GM13976 (cell line): ENCODE results near the gene TLL2.

ENCODE experiments used
- DNase-seq: peaks from one replicate; pipeline ENCODE4 v3.0.0; 2012; ENCODE audit warnings: low spot score
- in situ Hi-C: fragments of 300-500 bp; cut with MboI; formaldehyde crosslinking; loops from one replicate; pipeline ENCODE4 v1.12.0; 2022; ENCODE audit warnings: low sequenced_read_pairs, mixed read lengths, inconsistent platforms; ENCODE audit not compliant: unreplicated experiment
- TF ChIP-seq, protein P1 (sequence below): IDR thresholded peaks from 2 replicates; pipeline ENCODE4 v1.5.1; 2012; ENCODE audit warnings: borderline replicate concordance, mild to moderate bottlenecking; ENCODE audit not compliant: insufficient read depth; ENCODE audit errors: extremely low read depth, missing control alignments, control extremely low read depth

The TLL2 gene

DNA sequence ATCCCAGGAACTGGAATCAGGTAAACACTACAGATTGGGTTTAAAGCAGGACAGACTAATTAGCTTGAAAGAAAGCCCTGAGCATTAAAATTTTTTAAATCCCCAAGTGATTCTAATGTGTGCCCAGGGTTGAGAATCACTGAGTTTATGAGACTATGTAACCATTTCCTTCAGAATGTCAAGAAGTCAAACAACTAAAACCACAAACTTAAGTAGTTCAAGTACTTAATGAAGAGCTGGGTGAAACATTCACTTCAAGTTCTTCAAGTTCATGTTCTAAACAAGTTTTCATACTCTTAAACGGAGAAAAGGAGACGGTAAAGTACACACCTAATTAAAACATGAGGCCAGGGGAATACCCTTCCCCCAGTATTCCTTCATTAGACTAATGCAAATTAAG is 28.2 kb upstream of the TLL2 start:
- DNase-seq: no peak
- TF ChIP-seq, protein P1, sequence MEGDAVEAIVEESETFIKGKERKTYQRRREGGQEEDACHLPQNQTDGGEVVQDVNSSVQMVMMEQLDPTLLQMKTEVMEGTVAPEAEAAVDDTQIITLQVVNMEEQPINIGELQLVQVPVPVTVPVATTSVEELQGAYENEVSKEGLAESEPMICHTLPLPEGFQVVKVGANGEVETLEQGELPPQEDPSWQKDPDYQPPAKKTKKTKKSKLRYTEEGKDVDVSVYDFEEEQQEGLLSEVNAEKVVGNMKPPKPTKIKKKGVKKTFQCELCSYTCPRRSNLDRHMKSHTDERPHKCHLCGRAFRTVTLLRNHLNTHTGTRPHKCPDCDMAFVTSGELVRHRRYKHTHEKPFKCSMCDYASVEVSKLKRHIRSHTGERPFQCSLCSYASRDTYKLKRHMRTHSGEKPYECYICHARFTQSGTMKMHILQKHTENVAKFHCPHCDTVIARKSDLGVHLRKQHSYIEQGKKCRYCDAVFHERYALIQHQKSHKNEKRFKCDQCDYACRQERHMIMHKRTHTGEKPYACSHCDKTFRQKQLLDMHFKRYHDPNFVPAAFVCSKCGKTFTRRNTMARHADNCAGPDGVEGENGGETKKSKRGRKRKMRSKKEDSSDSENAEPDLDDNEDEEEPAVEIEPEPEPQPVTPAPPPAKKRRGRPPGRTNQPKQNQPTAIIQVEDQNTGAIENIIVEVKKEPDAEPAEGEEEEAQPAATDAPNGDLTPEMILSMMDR: no peak
- in situ Hi-C loops: no loop called here

DNA sequence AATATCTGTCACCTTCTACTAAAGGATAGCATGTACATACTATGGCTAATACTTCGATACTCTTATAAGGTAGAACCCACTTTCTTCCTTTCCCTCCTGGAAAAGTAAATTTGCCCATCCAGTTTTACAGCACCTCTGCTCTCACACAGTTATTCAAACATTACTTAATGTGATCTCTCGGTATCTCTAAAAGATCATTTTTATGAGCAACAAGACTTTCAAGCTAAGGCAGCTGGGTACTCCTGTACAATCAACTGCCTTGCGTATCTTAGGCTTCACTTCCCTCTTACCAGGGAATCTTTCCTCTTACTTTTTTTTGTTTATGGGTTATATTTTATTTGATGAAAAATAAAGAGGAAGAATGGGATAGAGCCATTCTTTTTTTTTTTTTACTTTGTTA is 26.5 kb upstream of the TLL2 start:
- no peak for DNase-seq
- TF ChIP-seq, protein P1: no peak
- in situ Hi-C loops: no loop called here

DNA sequence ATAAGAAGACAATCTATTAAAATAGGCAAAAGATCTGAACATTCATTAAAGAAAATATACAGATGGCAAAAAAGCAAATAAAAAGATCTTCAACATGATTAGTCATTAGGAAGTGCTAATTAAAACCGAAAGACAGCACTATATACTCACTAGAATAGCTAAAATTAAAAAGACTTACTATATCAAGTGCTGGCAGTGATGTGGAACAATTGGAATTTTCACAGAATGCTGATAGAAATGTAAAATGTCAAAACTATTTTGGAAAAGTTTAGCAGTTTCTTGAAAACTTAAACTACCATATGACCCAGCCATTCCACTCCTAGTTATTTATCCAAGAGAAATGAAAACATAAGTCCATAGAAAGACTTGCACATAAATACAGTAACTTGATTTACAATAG is 25.0 kb upstream of the TLL2 start:
- in situ Hi-C loops: no loop called here
- no peak for DNase-seq
- TF ChIP-seq, protein P1: no peak

DNA sequence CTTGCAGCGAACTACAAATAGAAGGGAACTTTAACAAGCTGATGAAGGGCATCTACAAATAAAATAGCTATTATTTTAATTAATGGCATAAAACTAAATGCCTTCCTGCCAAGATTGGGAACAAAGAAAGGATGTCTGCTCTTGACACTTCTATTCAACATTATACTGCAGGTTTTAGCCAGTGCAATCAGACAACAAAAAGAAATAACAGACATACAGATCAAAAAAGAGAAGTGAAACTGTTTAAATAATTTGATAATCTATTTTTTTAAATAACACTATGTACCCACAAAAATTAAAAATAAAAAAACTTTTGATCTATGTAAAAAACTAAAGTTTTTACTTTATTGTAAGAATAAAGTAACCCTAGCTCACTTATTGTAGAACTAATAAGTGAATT is 22.4 kb upstream of the TLL2 start:
- DNase-seq: no peak
- TF ChIP-seq, protein P1: no peak
- in situ Hi-C loops: no loop called here

DNA sequence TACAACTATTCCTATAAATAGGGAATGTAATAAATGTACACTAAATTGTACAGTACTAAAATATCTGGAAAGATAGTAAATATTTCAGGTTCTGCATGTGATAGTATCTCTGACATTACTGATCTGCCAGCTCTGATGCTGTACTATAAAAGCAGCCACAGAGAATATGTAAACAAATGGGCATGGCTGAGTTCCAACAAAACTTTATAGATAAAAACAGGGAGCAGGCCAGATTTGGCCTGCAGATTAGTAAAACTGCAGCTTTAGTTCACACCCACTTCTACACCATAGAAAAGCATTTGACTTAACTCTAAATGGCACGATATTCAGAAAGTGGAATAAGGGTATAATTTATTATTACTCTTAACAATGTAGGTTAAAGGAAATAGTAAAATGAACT is 18.8 kb upstream of the TLL2 start:
- in situ Hi-C loops: no loop called here
- TF ChIP-seq, protein P1: no peak
- no peak for DNase-seq

DNA sequence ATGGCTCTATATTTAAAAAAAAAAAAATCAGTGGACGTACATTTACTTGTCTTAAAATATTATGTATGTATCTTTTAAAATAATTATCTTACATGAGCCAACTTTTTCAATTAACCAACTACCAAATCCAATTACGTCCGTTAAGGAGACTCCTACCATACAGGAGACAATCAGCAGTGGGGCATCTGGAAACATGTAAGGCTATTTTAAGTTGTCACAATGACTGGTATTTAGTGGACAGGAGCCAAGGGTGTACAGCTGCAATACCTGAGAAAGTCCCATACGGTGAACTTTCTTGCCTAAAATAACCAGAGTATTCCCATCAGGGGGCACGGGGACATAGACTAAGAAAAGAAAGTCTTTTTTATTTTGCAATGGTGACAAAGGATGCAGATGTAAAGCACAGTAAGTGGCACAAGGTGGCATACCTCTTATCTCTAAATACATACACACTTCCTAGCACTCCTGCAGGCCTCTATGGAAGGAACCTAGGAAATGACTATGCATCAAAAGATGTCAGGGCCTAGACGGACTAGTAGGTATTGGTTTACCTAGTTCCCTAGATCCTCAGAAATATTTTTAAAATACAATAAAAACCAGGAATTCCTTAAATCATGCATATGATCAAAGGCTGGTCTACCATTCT is 16.0 kb upstream of the TLL2 start:
- TF ChIP-seq, protein P1: no peak
- in situ Hi-C loops: no loop called here
- DNase-seq: no peak
